K562 (cell line): Measurements from ENCODE around the gene OR51S1.
"Not testable (repeated sequence)": the region's sequence is repeated elsewhere in the genome, so short reads cannot be mapped to it uniquely, and the experiment has no call there.

ENCODE experiments used
- DPF2 ChIP-seq: fragments of 450-650 bp; IDR thresholded peaks from 2 replicates; pipeline ENCODE4 v1.6.1; 2016
- EZH2 ChIP-seq: IDR thresholded peaks from 2 replicates; pipeline ENCODE4 v1.6.1; 2012; ENCODE audit warnings: low read depth, mild to moderate bottlenecking, inconsistent platforms, low read length, borderline replicate concordance
- GATA2 ChIP-seq: sonication (generic); formaldehyde crosslinking; IDR thresholded peaks from 2 replicates; pipeline ENCODE4 v1.4.0; 2020; ENCODE audit warnings: mild to moderate bottlenecking, missing genetic modification reagents
- PCBP2 ChIP-seq: fragments of 200-400 bp; formaldehyde crosslinking; IDR thresholded peaks from 2 replicates; pipeline ENCODE4 v1.6.1; 2018; ENCODE audit warnings: low read length, low read depth, mild to moderate bottlenecking, moderate library complexity; ENCODE audit not compliant: poor library complexity, severe bottlenecking
- SPI1 ChIP-seq: IDR thresholded peaks from 2 replicates; pipeline ENCODE4 v1.6.1; 2011; ENCODE audit warnings: low read depth, low read length, control low read depth, borderline replicate concordance
- SUPT5H ChIP-seq: fragments of 450-650 bp; IDR thresholded peaks from 2 replicates; pipeline ENCODE4 v1.6.1; 2016
- YY1 ChIP-seq, 3 experiments: IDR thresholded peaks; 2 replicates each; pipeline ENCODE4 v1.6.1; 2011; ENCODE audit warnings: low read length in 2 of 3, mild to moderate bottlenecking in 2 of 3, moderate library complexity in 2 of 3, borderline replicate concordance in 1 of 3, control low read depth in 1 of 3, low read depth in 1 of 3; ENCODE audit not compliant: insufficient read depth in 3 of 3, insufficient replicate concordance in 2 of 3, control insufficient read depth in 1 of 3, insufficient read length in 1 of 3; ENCODE audit errors: extremely low read depth in 1 of 3
- ZNF324 ChIP-seq: fragments of 250-450 bp; sonication (Bioruptor Pico); IDR thresholded peaks from 2 replicates; pipeline ENCODE4 v1.4.0; 2020; ENCODE audit warnings: mild to moderate bottlenecking
- TF ChIP-seq, protein P1 (sequence below), 3 experiments: IDR thresholded peaks in 2 of 3; conservative IDR thresholded peaks in 1 of 3; 2 replicates each; pipeline ENCODE4 v1.5.1; 2011 to 2012; ENCODE audit warnings: low read length in 3 of 3, mild to moderate bottlenecking in 3 of 3, control low read depth in 2 of 3, improper control_type of control experiment in 1 of 3, inconsistent platforms in 1 of 3, low read depth in 1 of 3, mixed read lengths in 1 of 3, moderate library complexity in 1 of 3; ENCODE audit not compliant: insufficient read depth in 2 of 3
- TF ChIP-seq, protein P2 (sequence below), 2 experiments: fragments of 450-650 bp in 1 of 2; sonication (generic) in 1 of 2; formaldehyde crosslinking in 1 of 2; IDR thresholded peaks in 1 of 2; conservative IDR thresholded peaks in 1 of 2; 2 replicates each; pipeline versions ENCODE4 v1.6.1 to v1.8.1; 2016 to 2023; ENCODE audit warnings: mild to moderate bottlenecking in 2 of 2, moderate library complexity in 2 of 2, inconsistent platforms in 1 of 2, missing genetic modification reagents in 1 of 2
- TF ChIP-seq, protein P3 (sequence below): sonication (generic); formaldehyde crosslinking; IDR thresholded peaks from 2 replicates; pipeline ENCODE4 v1.5.0; 2020; ENCODE audit warnings: missing genetic modification reagents

DNA sequence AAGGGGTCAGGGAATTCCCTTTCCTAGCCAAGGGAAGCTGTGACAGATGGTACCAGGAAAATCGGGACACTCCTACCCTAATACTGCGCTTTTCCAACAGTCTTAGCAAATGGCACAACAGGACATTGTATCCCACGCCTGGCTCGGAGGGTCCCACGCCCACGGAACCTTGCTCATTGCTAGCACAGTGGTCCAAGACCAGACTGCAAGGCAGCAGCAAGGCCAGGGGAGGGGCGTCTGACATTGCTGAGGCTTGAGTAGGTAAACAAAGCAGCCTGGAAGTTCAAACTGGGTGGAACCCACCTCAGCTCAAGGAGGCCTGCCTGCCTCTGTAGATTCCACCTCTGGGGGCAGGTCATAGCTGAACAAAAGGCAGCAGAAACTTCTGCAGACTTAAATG lies 5.3 kb upstream of the OR51S1 start:
- TF ChIP-seq ZNF324; YY1 (IDR thresholded peaks at IDR 0.05; ENCODE audit: borderline replicate concordance in 1 of 3, control insufficient read depth in 1 of 3, extremely low read depth in 1 of 3, insufficient read depth in 3 of 3, insufficient read length in 1 of 3, insufficient replicate concordance in 2 of 3, low read depth in 1 of 3, low read length in 2 of 3); DPF2; SUPT5H; SPI1; EZH2; GATA2 (CRISPR knock-in tag); PCBP2: not testable (repeated sequence)
- TF ChIP-seq, protein P1, sequence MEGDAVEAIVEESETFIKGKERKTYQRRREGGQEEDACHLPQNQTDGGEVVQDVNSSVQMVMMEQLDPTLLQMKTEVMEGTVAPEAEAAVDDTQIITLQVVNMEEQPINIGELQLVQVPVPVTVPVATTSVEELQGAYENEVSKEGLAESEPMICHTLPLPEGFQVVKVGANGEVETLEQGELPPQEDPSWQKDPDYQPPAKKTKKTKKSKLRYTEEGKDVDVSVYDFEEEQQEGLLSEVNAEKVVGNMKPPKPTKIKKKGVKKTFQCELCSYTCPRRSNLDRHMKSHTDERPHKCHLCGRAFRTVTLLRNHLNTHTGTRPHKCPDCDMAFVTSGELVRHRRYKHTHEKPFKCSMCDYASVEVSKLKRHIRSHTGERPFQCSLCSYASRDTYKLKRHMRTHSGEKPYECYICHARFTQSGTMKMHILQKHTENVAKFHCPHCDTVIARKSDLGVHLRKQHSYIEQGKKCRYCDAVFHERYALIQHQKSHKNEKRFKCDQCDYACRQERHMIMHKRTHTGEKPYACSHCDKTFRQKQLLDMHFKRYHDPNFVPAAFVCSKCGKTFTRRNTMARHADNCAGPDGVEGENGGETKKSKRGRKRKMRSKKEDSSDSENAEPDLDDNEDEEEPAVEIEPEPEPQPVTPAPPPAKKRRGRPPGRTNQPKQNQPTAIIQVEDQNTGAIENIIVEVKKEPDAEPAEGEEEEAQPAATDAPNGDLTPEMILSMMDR (IDR thresholded peaks at IDR 0.05 in 2 of 3, conservative IDR thresholded peaks at IDR 0.05 in 1 of 3; ENCODE audit: insufficient read depth in 2 of 3, low read depth in 1 of 3, low read length in 3 of 3) = not testable (repeated sequence)
- TF ChIP-seq, protein P2, sequence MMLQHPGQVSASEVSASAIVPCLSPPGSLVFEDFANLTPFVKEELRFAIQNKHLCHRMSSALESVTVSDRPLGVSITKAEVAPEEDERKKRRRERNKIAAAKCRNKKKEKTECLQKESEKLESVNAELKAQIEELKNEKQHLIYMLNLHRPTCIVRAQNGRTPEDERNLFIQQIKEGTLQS (IDR thresholded peaks at IDR 0.05) = not testable (repeated sequence)
- TF ChIP-seq, protein P2 (CRISPR knock-in tag; conservative IDR thresholded peaks at IDR 0.05) = not testable (repeated sequence)
- TF ChIP-seq, protein P3, sequence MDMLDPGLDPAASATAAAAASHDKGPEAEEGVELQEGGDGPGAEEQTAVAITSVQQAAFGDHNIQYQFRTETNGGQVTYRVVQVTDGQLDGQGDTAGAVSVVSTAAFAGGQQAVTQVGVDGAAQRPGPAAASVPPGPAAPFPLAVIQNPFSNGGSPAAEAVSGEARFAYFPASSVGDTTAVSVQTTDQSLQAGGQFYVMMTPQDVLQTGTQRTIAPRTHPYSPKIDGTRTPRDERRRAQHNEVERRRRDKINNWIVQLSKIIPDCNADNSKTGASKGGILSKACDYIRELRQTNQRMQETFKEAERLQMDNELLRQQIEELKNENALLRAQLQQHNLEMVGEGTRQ (CRISPR knock-in tag) = not testable (repeated sequence)
